Frontal cortex (tissue), 4 donors: ENCODE data around the gene PLA2G1B. TPM values are rescaled to one million over a fixed set of nuclear protein-coding genes. Genes with fewer than 3 reads are reported as not detected.

Source experiments
- DNase-seq, 2 donors: peaks; one replicate each; pipeline ENCODE4 v3.0.0; 2012; ENCODE audit warnings: low spot score in 2 of 2
- FAIRE-seq: peaks from 2 replicates; lab custom pipeline; 2012; peaks lifted over from hg19 to GRCh38; lab: Jason Lieb, UNC
- total RNA-seq: library from RNA; depleted of rRNA; stranded (reverse); fragments of >200 nt; gene quantifications from one replicate; pipeline ENCODE4 v1.2.3, GENCODE V29; 2014
- donor health status: control.
- donor health status: control.
- donor health status: control.

PLA2G1B gene
- not detected for total RNA-seq

DNA sequence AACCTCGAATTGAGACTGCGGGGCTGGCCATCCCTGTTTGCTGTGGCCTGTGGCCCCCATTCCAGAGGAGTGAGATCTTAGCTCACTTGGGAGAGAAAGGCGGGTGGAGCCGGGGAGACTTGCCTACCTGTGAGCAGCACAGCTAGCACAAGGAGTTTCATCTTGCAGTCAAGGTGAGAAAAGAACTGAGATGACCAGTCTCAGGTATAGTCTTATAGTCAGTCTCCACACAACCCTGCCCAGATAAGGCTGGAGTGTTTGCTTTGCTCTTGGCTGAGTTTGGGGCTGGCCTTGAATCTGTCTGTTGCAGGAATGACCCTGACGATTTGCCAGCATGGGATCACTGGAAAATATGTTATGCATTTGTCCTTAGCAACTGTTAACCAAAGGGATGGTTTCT is at the start of gene PLA2G1B:
Gene PLA2G1B (minus strand): TSS at position 187 of the 400 bp plus-strand sequence. CDS start 26 bp downstream, at position 161.
- FAIRE-seq (no peak), DNase-seq (no peak)

DNA sequence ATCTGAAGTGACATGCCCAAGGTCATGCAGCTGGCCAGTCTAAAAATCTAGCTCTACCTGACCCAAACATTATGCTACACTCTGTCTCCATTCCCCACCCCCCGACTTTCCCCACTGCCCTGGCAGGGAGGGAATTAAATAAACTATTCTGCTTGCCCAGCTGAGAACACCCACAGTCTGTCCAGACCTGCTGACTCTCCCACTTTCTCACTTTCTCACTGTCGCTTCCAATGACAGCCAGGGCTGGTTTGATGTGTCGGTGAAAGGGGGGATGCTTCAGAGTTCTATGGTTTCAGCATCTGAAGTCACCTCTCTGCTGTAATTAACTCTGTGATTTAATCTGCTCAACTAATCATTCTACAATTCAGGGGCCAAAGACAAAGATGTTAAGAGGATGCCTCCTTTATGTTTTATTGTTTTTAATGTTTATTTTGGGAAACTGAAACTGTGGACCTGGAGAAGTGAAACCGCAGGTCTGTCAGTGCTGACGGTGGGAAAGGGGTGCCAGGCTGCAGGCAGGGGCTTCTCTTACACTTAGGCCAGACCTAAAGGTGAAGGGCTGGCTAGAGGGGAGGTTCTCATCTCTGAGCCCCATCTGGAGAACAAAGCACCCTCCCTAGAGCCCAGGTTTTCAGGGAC is 49.5 kb upstream of the PLA2G1B start:
- no peak for DNase-seq
- FAIRE-seq, result no peak

DNA sequence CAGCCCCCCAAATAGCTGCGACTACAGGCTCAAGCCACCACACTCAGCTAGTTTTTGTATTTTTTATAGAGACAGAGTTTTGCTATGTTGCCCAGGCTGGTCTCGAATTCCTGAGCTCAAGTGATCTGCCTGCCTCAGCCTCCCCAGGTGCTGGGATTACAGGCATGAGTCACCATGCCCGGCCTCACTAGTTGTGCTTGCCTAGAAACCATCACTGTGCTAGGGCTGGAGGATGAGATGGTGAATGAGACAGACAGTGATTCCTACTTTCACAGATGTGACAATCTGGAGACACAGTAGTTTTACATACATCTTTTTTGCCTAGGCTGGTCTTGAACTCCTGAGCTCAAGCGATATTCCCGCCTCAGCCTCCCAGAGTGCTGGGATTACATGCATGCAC is 48.8 kb upstream of the PLA2G1B start:
- DNase-seq (no peak), FAIRE-seq (no peak)

DNA sequence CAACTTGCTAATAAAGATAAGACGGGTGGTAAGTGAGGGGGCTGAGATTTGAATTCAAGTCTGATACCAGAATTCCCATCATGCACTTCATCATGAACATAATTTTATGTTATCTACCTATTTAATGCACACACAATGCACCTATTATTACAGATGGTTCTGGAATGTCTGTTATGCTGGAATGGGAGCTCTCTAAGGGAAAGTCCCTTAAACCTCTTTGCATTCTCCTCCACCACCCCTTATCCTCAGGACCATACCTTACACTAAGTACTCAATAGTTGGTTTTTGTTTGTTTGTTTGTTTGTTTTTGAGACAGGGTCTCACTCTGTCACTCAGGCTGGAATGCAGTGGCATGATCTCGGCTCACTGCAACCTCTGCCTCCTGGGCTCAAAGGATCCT is 48.4 kb upstream of the PLA2G1B start:
- no peak for FAIRE-seq
- DNase-seq, result no peak

DNA sequence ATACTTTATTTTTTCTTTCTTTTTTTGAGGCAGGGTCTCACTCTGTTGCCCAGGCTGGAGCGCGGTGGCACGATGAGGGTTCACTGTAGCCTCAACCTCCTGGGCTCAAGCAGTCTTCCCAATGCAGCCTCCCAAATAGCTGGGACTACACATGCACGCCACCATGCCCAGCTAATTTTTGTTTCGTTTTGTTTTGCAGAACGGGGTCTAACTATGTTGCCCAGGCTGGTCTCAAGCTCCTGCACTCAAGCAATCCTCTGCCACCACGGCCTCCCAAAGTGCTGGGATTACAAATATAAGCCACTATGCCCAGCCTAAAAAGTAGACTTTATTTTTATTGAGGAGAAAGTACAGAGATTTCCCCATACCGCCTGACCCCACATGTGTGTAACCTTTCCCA is 46.1 kb upstream of the PLA2G1B start:
- no peak for DNase-seq
- FAIRE-seq, result no peak

DNA sequence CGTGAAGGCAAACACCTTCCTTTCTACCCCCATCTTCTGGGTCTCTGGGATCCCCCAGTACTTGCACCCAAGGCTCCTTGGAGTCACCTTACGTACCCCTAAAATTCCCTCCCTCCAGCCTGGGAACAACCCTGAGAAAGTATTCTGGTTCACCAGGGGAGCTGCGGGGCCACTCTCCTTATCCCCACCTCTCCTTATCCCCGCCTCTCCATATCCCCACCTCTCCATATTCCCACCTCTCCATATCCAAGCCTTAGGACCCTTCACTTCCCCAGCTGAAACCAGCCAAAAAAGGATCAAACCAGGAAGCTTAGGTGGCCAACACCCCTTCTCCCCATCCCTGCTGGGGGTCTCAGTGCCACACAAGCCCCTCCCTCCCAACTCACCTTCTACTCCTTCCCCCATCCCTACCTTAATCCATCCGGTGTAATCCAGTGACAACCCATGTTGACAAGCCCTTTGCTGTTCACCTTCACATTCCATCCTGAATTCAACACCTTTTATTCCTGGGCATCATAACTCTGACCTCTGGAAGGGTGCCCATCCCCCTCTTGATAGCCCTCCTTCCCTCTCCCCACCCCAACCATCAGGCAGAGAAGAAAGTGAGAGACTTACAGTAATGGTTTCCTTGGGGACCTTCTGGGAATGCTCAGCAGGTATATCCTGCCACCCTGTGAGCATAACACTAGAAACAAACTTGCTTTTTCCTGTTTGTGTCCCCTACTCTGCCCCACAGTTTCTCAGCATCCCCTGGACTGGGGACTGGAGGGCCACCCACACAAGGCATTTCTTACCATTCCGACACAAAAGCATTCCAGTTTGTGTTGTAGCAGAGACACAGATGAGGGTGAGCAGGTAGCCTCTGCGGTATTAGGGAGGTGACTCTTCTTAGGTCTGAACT is 43.0 kb upstream of the PLA2G1B start:
- FAIRE-seq (no peak), DNase-seq (no peak)

DNA sequence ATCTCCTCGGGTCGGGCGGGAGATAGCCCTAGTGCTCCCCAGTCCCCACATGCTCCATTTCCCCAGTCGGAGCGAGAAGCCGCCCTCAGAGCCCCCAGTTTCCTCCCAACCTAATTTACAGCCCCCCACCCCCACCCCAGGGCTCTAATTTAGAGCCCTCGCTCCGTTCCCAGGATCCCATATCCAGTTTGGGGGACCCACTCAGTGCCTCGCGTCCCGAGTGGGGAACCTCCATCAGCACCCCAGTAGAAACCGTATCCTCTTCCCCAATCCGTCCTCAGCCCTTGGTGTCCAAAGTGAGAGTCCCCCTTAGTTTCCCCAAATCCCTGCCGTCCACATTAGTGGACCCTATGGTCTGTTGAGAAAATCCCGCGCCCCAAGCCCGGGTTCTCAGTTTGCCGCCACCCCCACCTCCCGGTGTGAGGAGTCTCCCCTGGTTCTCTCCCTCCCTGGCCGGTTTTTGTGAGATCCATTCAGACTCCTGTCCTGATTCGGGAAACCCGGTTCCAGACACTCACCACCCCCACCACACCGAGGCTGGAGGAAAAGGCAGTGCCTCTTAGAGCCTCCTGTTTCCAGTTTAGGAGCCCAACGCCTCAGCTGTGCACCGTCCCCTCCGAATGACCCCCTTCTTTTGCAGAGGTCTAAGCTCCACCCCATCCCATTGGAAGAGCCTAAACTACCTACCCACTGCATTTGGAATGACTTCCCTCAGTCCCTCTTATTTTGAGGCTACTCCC is 42.2 kb upstream of the PLA2G1B start:
- FAIRE-seq (no peak), DNase-seq (no peak)

DNA sequence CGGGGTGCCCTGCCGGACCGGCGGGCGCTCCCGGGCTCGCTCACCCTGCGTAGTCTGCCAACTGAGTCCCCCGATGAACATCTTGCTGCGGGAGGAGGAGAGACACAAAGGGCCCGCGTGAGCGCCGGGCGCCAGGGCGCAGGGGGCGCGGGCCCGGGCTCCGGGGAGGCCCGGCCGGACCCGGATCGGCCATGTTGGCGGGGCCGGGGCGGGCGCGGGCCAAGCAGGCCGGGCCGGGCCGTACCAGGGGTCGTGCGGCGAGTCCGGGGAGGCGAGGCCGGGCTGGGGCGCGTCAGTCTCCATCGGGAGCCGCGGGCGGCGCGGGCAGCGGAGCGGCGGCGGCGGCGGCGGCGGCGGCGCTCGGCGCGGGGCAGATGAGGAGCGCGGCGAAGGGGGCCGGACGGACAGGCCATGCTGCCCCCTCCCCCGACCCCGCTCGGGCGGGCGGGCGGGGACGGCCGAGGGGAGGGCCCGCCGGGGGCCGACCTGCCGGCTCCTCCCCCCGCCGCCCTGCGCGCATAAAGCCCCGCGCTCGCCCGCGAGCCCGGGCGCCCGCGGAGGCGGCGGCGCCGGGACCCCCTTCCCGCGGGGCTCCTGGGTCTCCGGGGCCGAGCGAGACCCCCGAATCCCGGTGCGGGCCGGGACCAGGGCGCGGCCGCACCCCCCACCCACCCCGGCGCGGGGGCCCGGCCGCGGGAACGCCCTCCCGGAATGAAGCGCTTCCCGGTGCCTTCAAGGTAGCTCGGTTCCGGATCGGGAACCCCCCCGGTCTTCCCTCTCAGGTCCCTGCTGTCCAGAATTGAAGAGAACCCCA is 41.4 kb upstream of the PLA2G1B start, which contains the start of gene MSI1:
Gene MSI1 (minus strand): TSS at position 376 of the 814 bp plus-strand sequence. CDS start 73 bp downstream, at position 303.
- DNase-seq, result peak; percentile 64 to 76

DNA sequence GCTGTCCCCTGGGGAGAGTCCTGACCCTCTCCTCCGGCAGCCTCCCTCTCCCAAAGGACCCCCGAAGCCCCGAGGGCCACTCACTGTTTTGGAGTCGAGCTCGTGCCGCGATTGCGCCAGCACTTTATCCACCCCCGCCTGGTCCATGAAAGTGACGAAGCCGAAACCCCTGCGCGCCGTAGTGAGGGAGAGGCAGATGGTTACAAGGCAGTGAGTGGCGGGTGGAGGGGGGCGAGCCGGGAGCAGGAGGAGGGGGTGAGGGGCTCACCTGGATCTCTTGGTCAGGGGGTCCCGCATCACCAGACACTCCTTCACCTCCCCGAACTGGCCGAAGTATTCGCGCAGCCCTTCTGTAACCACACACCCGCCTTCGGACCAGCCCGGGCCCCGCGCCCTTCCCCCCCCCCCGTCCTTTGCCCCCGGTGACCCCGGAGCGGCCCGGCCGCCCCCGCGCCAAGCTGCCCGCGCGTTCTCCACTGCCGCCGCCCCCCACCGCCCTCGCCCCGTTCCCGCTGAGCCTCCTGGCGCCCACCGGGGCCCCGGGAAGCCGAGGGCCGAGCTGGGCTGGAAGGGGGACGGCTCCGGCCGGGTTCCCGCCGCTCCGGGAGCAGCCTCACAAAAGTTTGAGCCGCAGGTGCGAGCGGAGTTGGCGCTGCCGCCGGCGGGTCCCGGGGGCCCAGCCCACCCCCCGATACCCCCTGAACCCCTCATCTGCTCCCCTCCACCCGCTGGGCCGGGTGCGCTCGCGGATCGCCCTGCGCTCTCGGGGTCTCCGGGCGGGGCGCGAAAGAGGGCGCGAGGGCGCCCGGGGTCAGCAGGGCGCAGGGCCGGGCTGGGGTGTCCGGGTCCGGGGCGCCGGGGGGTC is 40.6 kb upstream of the PLA2G1B start:
- DNase-seq (no peak), FAIRE-seq (no peak)

More for the DNA sequence above, 41.4 kb upstream of the PLA2G1B start, which contains the start of gene MSI1:
- no peak for FAIRE-seq

DNA sequence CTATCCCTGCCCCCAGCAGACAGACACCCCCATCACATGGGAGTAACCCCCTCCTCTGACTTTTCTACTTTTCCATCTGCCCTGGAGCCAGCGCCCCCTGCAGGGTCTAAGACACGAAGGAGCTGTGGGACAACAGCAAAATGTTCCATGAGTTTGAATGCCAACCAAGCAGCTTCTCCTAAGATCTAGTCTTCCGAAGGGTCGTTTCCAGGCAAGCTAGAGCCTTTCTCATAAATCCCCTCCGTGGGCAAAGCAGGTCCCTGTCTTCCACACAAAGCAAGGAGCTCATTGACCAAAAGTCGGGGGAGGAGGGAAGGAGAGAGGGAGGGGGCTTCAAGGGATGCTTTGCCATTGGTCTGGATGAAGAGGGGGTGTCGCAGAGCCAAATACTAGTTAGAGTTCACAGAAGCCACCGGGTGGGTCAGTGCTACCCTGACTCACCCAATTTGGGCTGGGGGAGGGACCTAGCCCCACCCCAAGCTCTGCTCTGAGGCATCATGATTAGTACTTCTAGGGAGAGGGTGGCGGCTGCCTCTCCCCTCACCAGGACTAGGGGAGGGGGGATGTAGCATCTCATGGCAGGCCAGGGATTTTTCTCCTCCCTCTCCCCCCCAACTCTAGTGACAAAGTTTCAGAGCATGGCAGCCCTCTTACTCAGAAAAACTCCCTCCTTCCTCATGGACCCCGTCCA is 39.8 kb upstream of the PLA2G1B start:
- FAIRE-seq (no peak), DNase-seq (no peak)

DNA sequence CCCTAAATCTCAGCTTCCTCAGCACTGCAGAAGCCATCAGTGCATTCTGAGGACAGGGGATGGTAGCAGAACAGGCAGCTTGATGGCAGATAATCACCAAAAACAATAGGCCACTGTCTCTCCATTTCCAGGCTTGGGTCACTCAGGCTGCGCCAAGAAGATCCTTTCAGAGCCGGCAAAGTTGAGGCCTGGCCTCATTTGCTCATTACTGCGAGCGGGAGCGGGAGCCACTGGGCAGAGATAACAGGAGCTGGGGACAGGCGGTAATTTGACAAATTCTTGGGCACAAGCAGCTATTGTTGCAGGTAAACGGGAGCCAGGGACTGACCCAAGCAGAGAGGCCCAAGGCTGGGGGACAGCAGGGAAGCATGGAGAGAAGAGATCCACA is 39.3 kb upstream of the PLA2G1B start:
- FAIRE-seq, result no peak
- DNase-seq, result no peak

DNA sequence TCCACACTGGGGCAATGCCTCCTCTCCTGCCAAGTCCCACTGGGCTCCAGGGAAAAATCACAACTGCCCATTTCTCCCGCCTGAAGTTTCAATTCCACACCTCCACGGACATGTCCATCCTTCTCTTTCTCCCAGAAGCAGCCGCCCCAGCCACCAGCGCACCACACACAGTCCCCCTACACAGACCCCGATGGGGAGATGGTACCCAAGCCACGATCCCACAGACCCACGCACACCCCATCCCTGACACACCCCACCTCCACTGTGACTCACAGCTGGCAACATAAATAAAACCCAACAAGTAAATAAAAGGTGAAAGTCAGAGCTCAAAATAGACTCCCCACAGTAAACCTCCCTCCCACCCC is 38.7 kb upstream of the PLA2G1B start:
- DNase-seq (no peak), FAIRE-seq (no peak)

DNA sequence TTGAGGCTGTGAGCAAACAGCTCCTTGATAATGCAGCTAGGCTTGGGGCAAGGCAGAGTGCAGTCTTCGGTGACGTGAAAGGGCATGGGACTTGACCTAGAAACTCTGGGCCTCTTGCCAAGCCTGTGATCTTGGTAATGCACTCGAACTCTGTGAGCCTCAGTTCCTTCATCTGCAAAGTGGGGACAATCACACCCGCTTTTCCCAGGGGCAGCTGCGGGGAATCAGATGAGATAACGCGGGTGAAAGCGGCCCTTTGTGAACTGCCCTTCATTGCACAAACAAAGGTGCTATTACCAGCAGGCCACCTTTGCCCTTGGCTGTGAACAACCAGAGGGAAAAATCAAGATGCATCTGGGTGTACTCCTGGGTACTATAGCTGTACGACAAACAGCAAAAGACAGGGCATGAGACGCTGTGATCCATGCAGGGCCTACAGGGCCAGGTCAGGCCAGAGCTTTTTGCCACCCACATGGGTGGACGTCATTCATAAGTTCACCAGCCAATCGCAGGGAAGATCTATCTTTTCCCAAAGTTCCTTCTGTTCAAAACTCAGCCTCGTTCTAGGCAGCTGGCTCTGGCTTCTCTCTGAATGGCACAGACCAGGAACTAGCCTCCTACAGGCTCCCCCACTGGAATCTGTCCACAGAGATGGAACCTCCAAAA is 38.2 kb upstream of the PLA2G1B start:
- DNase-seq (no peak), FAIRE-seq (no peak)

DNA sequence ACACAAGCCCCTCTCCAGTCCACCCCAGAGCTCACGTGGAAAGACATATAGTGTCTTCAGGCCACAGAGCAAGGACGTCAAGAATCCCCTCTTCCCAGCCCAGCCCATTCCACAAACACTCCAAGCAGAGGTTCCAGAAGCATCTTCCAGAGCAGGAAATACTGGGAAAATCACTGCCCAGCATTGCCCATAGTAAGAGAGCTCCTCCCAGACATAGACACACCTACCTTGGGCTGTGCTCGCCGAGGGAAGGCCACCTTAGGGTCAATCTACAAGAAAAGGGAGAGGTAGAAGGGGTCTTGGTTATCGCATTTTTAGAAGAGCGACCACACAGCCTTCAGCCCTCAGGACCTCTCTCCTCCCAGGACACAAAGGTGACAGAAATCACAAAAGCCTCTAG is 36.9 kb upstream of the PLA2G1B start:
- DNase-seq (no peak), FAIRE-seq (no peak)

DNA sequence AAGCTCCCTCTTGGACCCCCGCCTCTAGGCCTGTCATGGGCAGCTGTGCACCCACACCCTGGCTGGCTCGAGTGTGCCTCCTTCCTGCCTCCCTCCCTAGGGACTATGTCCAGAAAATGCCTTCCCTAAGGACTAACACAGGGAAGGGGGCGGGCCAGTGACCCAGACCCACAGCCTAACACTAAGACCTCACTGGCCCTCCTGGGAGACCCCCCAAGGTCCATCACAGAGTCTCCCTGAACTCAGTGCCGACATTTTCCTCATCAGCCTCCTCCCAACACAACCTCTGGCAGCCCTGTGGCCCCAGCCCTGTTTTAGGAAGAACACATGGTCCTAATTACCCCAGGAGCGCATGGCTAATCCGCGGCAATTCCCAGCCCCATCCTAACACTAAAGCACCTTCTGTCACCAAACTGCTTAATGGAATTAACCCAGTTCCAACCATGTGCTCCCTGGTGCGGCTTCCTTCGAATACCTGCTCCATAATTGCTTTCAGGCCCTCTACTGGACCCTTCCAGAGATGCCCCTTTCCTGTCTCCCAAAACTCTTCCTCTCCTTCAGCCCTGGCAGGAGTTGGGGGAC is 35.8 kb upstream of the PLA2G1B start:
- DNase-seq, result no peak
- FAIRE-seq, result no peak

DNA sequence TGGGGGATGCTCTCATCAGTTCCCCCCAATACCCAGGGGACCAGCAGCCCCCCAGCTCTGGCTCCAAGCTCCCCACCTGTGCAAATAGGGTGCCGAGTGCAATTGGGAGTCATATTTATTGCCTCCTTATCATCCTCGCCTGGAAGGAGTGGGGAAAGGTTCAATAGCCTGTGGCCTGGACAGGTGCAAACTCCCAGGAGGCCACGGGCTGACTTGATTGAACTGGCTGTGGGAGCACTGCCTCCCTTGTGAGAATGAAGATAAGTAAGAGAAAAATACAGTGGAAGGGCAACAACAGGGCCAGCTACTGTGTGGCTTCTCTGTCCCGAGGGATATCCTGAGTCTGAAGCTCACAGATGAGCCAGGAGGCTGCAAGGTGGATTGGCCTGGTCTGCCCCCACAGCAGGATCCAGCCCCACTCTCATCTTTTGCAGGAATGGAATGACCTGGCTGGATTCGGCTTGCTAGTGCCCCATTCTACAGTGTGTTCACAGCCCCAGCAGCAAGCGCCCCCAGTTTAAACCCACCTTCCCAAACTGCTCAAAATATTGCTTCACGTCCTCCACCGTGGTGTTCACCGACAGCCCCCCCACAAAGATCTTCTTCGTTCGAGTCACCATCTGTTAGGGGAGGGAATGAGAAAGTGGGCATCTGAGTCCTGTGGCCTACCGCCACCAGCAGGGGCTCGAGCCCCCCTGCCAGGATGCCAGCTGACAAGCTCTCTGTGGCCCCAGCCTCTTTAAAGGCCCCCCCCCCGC is 35.1 kb upstream of the PLA2G1B start:
- DNase-seq (no peak), FAIRE-seq (no peak)
